Activated CD4-positive, alpha-beta T cell treated with anti-CD3 and anti-CD28 coated beads for 36 hours (primary cell): ENCODE results near the gene RUNX2. TPM values are rescaled to one million over a fixed set of nuclear protein-coding genes. Genes with fewer than 3 reads are reported as not detected.
A peak's percentile ranks its signal among the peaks of the same experiment; 100 is the strongest.

Experiments used
- ATAC-seq: fragments of 200-7000 bp; cut with Tn5 transposase; one replicate; pipeline ENCODE4 v1.10.0; 2021; ENCODE audit warnings: mild to moderate bottlenecking, moderate library complexity
- CTCF ChIA-PET: fragments of 350-600 bp; sonication (Branson Sonifier 250); formaldehyde crosslinking; loops from one replicate; lab custom pipeline; 2021; ENCODE audit warnings: antibody characterized with exemption; lab: Charles Lee
- POLR2A ChIA-PET: fragments of 350-600 bp; sonication (Branson Sonifier 250); formaldehyde crosslinking; loops from one replicate; lab custom pipeline; 2021; ENCODE audit warnings: antibody characterized with exemption, inconsistent platforms; lab: Charles Lee
- DNase-seq: peaks from one replicate; pipeline ENCODE4 v3.0.0-alpha.2; 2020
- H3K27ac Mint-ChIP-seq: one replicate; pipeline ENCODE4 v1.8.0; 2021; ENCODE audit warnings: mixed read lengths
- H3K27me3 Mint-ChIP-seq: one replicate; pipeline ENCODE4 v1.8.0; 2021; ENCODE audit warnings: mixed read lengths
- H3K36me3 Mint-ChIP-seq: one replicate; pipeline ENCODE4 v1.8.0; 2021; ENCODE audit warnings: low read depth, mixed read lengths
- H3K4me1 Mint-ChIP-seq: one replicate; pipeline ENCODE4 v1.8.0; 2021; ENCODE audit warnings: mixed read lengths
- H3K4me3 Mint-ChIP-seq: one replicate; pipeline ENCODE4 v1.8.0; 2021; ENCODE audit warnings: mild to moderate bottlenecking, moderate library complexity, mixed read lengths
- H3K9me3 Mint-ChIP-seq: one replicate; pipeline ENCODE4 v1.8.0; 2021; ENCODE audit warnings: low read depth, mixed read lengths
- intact Hi-C, 2 experiments: fragments of 100-400 bp; cut with DNase I in 1 of 2; cut with micrococcal nuclease in 1 of 2; formaldehyde crosslinking; loops; one replicate each; pipeline versions ENCODE4 v1.14.2 to v1.15.1; 2022 to 2024; cut with DNase I, micrococcal nuclease
- total RNA-seq, 2 experiments: library from RNA; stranded (reverse); gene quantifications; one replicate each; pipeline ENCODE4 v1.2.3, GENCODE V29; 2021

RUNX2 gene
- total RNA-seq, 2 experiments from 2014 or later, result 14.6 to 18.1 TPM

DNA sequence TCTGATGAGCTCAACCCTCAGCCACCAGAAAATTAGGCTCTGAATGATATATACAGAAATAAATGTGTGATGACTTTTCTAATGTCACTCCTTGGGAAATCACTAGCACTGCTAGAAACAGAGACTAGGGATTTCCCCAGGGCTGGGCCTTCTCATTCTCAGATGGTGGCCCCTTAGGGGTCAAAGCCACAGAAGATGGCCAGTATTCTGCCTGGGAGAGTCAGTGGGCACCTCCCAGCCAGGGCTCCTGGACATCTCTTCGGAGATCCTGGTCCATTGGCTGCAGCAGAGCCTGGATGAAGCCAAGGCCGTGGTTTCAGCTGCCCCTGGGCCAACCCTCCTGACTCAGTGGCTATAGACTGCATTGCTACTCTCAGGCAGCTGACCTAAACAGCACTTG, 326.5 kb downstream of the RUNX2 start:
- DNase-seq (no peak), ATAC-seq (no peak)
- no peak overlapping the region for H3K27ac Mint-ChIP-seq
- H3K36me3 Mint-ChIP-seq, result peaks cover 5% of the 10 kb centered on the region
- H3K27me3 Mint-ChIP-seq, result peaks cover 6% of the 10 kb centered on the region
- CTCF ChIA-PET, result interaction anchor here (0.5 kb wide), 1 partner anchor 469 kb away, joined by 3 read pairs; no protein-coding TSS in a partner anchor
- intact Hi-C loops, result no loop called here
- H3K4me3 Mint-ChIP-seq, result no peak overlapping the region
- POLR2A ChIA-PET, result no interaction called here
- H3K4me1 Mint-ChIP-seq, result peaks cover 12% of the 10 kb centered on the region
- H3K9me3 Mint-ChIP-seq, result peaks cover 3% of the 10 kb centered on the region

DNA sequence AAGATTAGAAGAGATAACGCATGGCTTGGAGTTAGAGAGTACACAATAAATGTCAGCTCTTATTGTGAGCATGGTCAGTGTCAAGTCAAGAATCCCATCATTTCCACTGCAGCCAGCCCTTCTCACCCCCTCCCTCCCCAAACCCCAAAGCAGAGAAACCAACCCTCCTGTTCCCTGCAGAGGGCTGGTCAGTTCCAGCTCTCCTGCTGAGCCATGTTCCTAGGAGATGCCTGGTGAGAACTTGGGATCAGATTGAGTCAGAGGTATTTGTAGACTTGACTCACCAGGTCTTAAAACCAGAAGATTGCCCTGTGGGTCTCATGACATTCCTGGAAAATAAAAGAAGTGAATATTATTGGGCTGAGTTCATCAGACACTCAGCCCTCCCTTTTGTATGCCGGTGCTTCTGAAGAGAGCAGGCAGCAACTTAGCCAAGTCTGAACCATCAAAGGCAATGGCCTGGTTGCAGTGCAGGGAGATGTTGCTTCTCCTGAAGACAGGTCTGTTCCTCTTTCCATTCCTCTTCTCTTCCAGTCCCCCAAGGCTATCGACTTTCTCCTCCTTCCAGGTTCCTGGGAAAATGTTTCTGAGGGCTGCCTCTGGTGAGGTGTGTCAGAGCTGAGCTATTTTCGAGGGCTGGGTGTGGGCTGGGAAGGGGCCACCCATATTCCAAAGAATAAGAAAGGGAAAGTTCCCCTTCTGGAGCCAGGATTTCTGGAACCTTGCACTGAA, 327.8 kb downstream of the RUNX2 start:
- Mint-ChIP-seq H3K4me1 (peaks cover 21% of the 10 kb centered on the region), H3K36me3 (peaks cover 5% of the 10 kb centered on the region), H3K27ac (no peak overlapping the region), H3K9me3 (peaks cover 3% of the 10 kb centered on the region), H3K4me3 (no peak overlapping the region), H3K27me3 (peaks cover 6% of the 10 kb centered on the region)
- DNase-seq, result no peak
- POLR2A ChIA-PET, result no interaction called here
- ATAC-seq, result no peak
- CTCF ChIA-PET, result no interaction called here
- intact Hi-C loops, result no loop called here

DNA sequence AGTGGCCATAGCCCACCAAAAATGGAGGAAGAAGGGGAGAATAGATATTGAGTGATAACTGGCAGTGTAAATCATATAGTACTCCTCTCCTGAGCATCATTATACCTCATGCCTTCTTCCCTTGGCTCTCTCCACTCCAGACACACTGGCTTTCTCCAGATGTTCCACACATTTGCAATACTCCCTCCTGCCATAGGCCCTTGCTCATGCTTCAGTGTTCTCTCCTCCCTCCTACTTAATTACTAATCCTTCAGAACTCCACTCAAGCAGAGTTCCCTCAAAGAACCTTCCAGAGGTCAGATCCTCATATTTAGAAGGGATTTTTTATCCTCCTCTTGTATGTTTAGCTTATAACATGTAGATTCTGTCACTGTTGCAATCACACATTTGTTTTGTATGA, 329.1 kb downstream of the RUNX2 start:
- Mint-ChIP-seq H3K27me3 (peaks cover 10% of the 10 kb centered on the region), H3K9me3 (peaks cover 3% of the 10 kb centered on the region), H3K36me3 (peaks cover 5% of the 10 kb centered on the region), H3K4me1 (peaks cover 21% of the 10 kb centered on the region), H3K27ac (no peak overlapping the region), H3K4me3 (no peak overlapping the region)
- no peak for ATAC-seq
- ChIA-PET POLR2A (no interaction called here), CTCF (no interaction called here)
- DNase-seq, result no peak
- intact Hi-C loops, result no loop called here

DNA sequence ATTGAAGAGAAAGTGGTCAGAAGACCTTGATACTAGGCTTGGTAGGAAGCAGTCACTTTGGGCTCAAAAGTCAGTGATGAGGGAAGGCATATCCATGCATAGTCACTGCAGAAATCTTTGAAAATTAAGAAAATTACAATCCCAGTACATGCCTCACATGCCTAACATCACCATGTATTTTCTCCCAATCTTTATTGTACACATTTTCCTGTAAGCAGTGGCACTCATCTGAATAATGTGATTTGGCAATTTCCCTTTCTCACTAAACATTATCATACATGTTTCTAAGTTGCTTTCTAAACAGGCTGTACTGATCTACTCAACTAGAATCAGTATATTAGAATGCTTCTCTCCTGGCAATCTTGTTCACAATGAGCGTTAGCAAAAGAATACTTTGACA, 330.3 kb downstream of the RUNX2 start:
- Mint-ChIP-seq H3K9me3 (peaks cover 3% of the 10 kb centered on the region), H3K27me3 (peaks cover 14% of the 10 kb centered on the region), H3K27ac (no peak overlapping the region), H3K4me1 (peaks cover 24% of the 10 kb centered on the region), H3K36me3 (peaks cover 5% of the 10 kb centered on the region), H3K4me3 (no peak overlapping the region)
- ATAC-seq, result no peak
- ChIA-PET CTCF (no interaction called here), POLR2A (no interaction called here)
- DNase-seq, result no peak
- intact Hi-C loops, result no loop called here

DNA sequence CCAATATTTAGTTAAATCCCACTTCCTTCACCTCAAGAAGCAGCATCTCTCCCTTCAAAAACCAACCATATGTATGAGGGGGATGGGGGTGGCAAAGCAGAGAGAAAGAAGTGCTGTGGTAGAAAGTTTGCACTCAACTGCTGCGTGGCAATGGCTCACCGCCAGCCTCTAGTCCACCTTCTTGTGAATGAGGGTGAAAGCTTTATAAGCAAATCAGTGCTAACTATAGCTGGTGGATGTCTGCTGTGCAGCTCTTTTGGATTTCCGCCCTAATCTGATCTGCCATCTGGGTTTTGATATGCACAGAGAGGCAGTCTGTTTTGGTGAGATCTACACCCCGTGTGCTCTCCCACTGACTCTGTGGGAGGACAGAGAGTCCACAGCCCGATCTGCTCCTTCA, 330.8 kb downstream of the RUNX2 start:
- ATAC-seq, result peak; percentile 16
- POLR2A ChIA-PET, result no interaction called here
- CTCF ChIA-PET, result no interaction called here

DNA sequence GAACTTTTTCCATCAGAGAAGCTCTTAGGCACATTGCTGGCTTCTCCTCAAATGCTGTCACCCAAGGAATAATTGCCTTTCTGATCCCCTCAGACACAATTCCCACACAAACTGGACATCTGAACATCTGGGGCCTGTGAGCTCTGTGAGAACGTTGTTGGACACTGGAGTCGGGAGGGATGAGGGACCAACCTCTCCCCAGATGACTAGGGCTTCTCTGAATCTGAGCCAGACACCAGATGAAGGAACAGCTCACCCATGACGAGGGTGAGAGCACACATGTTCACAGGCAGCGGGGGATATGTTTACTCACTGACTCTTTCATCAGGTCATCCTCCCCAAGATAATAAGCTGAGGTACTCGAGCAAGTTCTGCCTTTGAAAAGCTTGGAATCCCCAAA, 333.5 kb downstream of the RUNX2 start:
- peaks cover 22% of the 10 kb centered on the region for H3K27me3 Mint-ChIP-seq
- POLR2A ChIA-PET, result no interaction called here
- DNase-seq, result no peak
- ATAC-seq, result no peak
- intact Hi-C loops, result loop anchor here in 1 of 2 experiments (1.0 kb wide), 1 partner anchor 40 kb away; no protein-coding TSS in a partner anchor
- CTCF ChIA-PET, result interaction anchor here (0.6 to 0.7 kb wide), 4 partner anchors 10 to 241 kb away, joined by 3 read pairs; no protein-coding TSS in a partner anchor
- H3K4me3 Mint-ChIP-seq, result no peak overlapping the region
- H3K36me3 Mint-ChIP-seq, result peaks cover 4% of the 10 kb centered on the region
- H3K4me1 Mint-ChIP-seq, result peaks cover 45% of the 10 kb centered on the region
- peaks cover 3% of the 10 kb centered on the region for H3K9me3 Mint-ChIP-seq
- no peak overlapping the region for H3K27ac Mint-ChIP-seq

More for the DNA sequence above, 330.8 kb downstream of the RUNX2 start:
- intact Hi-C loops, result no loop called here
- Mint-ChIP-seq H3K4me1 (peaks cover 27% of the 10 kb centered on the region), H3K36me3 (peaks cover 5% of the 10 kb centered on the region), H3K27me3 (peaks cover 14% of the 10 kb centered on the region), H3K9me3 (peaks cover 3% of the 10 kb centered on the region), H3K4me3 (no peak overlapping the region), H3K27ac (no peak overlapping the region)
- no peak for DNase-seq

DNA sequence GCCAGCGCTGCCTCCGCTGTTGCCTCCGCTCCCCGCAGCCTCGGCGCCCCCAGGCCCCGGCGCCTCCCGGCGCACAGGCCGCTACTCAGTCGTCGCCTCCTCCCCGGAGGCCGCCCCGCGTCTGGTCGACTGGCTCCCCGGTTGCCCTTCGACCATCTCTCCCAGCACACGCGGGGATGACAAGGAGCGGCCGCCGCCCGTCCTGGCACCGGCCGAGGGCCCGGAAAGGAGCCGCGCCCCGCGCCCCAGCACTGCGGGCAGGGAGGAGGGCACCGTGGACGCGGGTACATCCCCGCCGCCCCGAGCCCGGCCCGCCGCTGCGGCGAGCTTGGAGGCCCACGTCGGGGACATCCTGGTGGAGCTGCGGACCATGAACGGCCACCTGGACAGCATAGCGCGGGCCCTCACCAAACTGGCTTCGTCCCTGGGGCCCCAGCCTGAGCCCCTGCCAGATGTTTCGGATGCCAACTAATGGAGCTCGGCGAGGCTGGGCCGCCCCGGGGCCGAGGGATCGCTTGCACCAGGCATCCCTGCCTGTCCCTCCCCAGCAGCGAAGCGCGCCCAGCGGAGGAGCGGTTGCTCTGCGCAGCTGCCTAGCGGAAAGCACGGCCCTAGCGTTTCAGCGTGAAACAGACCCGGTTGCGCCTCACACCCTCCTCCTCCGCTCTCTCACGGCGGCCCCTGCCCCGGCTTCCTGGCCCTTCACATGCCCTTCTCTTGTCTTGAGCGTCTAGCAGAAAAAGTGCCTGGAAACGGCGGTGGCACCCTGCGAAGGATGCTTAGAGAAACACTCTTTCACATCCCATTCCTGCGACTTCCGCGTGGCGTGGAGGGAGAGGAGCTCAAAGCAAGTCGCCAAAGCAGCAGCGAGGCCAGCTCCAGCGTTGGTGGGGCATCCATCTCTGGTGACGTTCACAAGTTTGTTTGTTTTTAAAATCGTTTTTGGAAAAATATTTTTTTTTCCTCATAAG, 335.4 kb downstream of the RUNX2 start:
- ChIA-PET CTCF (interaction anchor here (0.5 to 1.8 kb wide), 5 partner anchors 43 to 239 kb away, joined by 3 to 8 read pairs (median 3); no protein-coding TSS in a partner anchor), POLR2A (interaction anchor here (0.7 kb wide), 1 partner anchor 39 kb away, joined by 4 read pairs; no protein-coding TSS in a partner anchor)
- H3K36me3 Mint-ChIP-seq, result no peaks in the 10 kb centered on the region
- intact Hi-C loops, result no loop called here
- peak; percentile 76 for ATAC-seq
- H3K4me1 Mint-ChIP-seq, result peaks cover 44% of the 10 kb centered on the region
- H3K27me3 Mint-ChIP-seq, result peaks cover 19% of the 10 kb centered on the region
- DNase-seq, result peak; percentile 76
- H3K4me3 Mint-ChIP-seq, result peak overlapping the region; percentile 44
- H3K9me3 Mint-ChIP-seq, result no peaks in the 10 kb centered on the region
- H3K27ac Mint-ChIP-seq, result no peak overlapping the region

DNA sequence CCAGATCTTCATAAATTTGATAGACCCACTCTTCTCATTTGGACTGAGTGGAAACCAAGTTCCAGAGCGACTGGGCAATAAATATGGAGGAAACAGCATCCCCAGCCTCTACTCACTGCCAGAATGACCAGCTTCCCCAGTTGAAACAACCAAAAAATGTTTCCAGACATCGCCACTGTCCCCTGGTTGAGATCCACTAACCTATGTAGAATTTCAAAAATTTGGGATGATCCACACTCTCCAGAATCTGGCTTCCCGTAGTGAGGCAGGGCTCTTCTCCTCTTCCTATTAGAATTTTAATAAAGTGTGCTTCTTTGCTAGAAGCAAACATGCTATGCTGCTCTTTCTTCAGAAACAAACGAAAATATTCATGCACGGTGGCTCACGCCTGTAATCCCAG, 336.6 kb downstream of the RUNX2 start:
- no peak overlapping the region for H3K27ac Mint-ChIP-seq
- ATAC-seq (no peak), DNase-seq (no peak)
- H3K36me3 Mint-ChIP-seq, result no peaks in the 10 kb centered on the region
- intact Hi-C loops, result no loop called here
- POLR2A ChIA-PET, result no interaction called here
- CTCF ChIA-PET, result interaction anchor here (0.6 kb wide), 1 partner anchor 26 kb away, joined by 3 read pairs; no protein-coding TSS in a partner anchor
- peaks cover 1% of the 10 kb centered on the region for H3K9me3 Mint-ChIP-seq
- no peak overlapping the region for H3K4me3 Mint-ChIP-seq
- peaks cover 33% of the 10 kb centered on the region for H3K4me1 Mint-ChIP-seq
- peaks cover 19% of the 10 kb centered on the region for H3K27me3 Mint-ChIP-seq

DNA sequence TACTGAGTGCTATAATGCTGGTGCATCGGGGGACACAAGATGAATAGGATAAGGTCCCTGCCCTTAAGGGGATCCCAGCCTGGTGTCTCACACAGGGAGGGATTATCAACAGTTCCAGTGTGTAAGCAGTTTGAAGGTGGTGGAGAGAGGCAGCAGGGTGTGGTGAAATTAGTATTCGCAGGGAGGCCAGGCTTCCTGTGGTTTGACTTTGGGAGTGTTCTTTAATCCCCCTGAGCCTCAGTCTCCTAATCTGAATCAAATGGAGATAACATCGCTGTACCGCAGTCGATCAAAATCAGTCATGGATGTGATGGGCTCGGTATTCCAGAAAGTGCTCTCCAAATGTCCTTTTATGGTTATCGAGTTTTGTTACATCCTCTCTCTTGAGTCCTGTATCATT, 337.7 kb downstream of the RUNX2 start:
- Mint-ChIP-seq H3K4me3 (no peak overlapping the region), H3K4me1 (peaks cover 24% of the 10 kb centered on the region), H3K9me3 (peaks cover 3% of the 10 kb centered on the region), H3K27me3 (peaks cover 19% of the 10 kb centered on the region), H3K36me3 (no peaks in the 10 kb centered on the region), H3K27ac (peak overlapping the region; percentile 42)
- ATAC-seq, result peak; percentile 55
- intact Hi-C loops, result no loop called here
- DNase-seq, result peak; percentile 22
- CTCF ChIA-PET, result no interaction called here
- POLR2A ChIA-PET, result no interaction called here

DNA sequence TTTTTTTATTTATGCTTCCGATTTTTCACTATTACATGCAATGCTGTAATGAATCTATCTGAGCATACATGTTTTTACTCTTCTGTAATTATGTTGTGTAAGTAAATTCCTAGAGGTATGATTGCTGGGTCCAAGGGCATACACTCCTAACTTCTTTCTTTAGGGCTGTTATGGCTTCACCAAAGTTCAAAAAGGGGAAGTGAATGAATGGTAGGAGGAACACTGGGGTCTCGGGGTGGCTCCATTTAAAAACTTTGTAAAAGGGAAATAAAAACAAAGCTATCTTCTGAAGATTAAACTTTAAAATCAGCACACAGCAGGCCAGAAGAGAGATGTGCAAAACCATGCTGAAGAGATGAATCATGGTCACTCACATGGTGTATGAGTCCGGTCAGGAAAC, 338.7 kb downstream of the RUNX2 start:
- intact Hi-C loops, result no loop called here
- peaks cover 24% of the 10 kb centered on the region for H3K4me1 Mint-ChIP-seq
- no peak overlapping the region for H3K4me3 Mint-ChIP-seq
- H3K27ac Mint-ChIP-seq, result no peak overlapping the region
- POLR2A ChIA-PET, result no interaction called here
- CTCF ChIA-PET, result interaction anchor here (0.7 kb wide), 1 partner anchor 164 kb away, joined by 3 read pairs; no protein-coding TSS in a partner anchor
- H3K36me3 Mint-ChIP-seq, result no peaks in the 10 kb centered on the region
- peaks cover 3% of the 10 kb centered on the region for H3K9me3 Mint-ChIP-seq
- DNase-seq, result no peak
- ATAC-seq, result no peak
- peaks cover 15% of the 10 kb centered on the region for H3K27me3 Mint-ChIP-seq

DNA sequence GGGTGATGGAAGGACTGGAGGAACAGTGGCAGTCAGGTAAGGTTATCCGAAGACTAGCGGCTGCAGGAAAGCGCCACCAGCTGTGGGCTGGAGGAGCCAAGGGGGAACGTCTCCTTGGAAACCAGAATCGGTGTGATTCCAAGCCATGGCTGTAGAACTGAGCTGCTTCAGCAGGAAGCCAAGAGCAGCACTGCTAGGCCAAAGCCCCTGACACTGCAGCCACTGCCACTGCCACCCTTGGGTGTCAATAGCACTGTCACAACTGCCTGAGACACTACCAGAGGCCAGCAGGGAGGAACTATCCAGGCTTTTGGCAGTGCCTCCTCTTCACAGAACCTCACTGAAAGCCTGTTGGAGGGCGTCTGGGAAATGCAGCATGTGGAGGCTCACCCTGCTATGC, 339.2 kb downstream of the RUNX2 start:
- Mint-ChIP-seq H3K27me3 (peaks cover 15% of the 10 kb centered on the region), H3K36me3 (no peaks in the 10 kb centered on the region), H3K4me1 (peaks cover 24% of the 10 kb centered on the region), H3K4me3 (no peak overlapping the region), H3K9me3 (peaks cover 3% of the 10 kb centered on the region), H3K27ac (no peak overlapping the region)
- DNase-seq (no peak), ATAC-seq (no peak)
- intact Hi-C loops, result no loop called here
- POLR2A ChIA-PET, result no interaction called here
- CTCF ChIA-PET, result interaction anchor here (0.7 kb wide), 1 partner anchor 164 kb away, joined by 3 read pairs; no protein-coding TSS in a partner anchor
